CD4-positive, alpha-beta T cell treated with Interleukin-6 for 4 hours (primary cell): ENCODE results near the gene TIMM21.

ENCODE experiments used
- DNase-seq: peaks from one replicate; pipeline ENCODE4 v3.0.0-alpha.2; 2020; ENCODE audit warnings: mixed read lengths

TIMM21 gene

DNA sequence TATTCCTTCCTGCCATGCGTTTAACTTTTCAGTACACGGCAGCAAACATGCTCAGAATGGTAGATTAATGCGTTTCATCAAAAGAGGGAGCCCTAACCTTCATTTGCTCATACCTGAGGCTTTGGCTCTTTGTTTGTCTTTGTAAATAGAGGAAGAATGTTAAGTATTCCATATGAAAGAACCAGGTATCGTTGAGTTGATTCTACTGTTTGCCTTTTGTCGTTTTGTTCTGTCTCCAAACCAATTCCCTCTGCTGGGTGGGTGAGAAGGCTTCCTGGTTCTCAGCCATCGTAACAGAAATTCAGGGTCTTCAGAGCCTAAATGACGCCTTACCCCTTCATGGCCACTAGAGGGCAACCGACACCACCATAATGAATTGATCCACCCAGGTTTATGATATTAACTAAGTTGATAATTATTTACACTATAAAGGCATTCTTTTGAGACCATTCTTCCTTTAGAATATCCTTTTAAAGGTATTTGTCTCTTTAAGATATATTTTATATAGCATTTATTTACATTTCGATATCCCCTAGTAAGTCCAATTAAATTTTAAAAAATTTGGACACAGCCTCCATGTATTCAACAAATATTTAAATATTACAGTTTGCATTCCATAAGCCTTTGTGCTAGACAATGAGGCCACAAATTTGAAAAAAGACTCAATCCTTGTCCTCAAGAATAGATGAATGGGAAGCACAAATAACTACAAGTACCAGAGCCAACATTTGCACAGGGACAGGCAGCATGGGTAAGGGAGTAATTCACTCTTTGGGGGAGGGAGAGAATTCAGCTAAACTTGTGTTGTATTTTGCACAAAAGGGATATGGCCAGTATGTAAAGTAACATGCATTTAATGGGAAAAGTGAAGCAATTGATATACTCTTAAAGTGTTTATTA, 48.1 kb downstream of the TIMM21 start:
- peak; percentile 51 for DNase-seq

DNA sequence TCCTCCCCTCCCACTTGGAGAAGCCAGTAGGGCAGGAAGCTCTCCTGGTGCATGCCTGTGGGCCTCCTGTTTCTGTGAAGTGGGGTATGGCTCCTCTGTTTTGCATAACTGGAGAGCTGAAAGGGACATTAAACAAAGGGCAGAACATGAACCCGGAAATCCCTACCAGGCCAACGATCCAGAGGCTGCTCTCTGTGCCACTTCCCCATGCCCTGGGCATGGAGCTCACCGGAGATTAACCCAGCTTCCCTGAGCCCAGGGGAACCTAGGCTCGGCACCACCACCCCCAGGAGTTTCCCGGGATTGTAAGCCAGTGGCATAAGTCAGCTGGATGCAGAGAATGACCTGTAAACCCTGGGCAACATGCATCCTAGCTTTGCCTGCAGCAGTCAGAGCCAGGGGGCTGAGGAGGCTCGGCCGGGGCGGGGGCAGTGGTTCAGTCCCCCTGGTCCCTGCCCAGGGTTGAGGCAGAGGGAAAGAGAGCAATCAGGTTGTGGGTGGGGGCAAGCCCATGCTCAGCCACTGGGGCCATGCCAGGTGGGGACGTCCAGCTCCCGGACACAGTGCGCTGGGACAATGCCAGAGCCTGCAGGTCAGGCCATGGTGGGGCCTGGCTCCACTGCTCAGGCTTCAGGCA, 49.5 kb downstream of the TIMM21 start:
- no peak for DNase-seq

DNA sequence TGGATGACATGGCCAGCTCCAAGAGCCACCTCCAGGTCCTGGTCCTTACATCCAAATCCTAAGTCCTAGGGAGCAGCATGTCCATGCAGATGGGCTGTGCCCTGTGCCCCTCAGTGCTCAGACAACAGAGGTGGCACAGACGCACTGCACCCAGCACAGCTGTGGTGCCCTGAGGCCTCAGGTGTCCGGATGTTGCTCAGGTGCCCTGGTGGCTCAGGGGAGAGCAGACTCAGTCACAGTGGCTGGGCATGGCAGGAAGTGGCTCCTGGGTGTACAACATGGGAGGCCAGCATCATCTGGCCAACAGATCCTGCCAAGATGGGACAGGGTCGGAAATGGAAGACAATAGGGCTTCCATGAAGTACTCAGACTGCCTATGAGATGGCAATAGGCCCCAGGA, 50.1 kb downstream of the TIMM21 start:
- no peak for DNase-seq

DNA sequence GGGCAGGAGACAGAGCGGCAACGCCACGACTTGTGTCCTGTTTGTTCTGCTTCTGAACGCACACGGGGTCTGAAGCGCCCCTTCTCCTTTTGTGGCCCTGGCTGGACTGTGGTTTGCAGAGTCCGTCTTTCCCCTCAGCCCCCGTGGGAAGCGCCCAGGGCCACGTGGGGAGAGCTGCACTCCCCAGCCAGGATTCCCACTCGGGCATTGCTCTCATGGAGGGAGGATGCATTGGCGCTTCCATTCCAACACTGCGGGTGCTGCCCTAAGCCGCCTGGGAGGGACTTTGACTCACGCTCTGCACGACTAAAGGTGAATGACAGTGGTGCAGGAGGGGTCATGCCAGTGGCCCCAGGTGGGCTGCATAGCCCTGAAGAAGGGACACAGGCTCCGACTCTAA, 52.5 kb downstream of the TIMM21 start:
- no peak for DNase-seq

DNA sequence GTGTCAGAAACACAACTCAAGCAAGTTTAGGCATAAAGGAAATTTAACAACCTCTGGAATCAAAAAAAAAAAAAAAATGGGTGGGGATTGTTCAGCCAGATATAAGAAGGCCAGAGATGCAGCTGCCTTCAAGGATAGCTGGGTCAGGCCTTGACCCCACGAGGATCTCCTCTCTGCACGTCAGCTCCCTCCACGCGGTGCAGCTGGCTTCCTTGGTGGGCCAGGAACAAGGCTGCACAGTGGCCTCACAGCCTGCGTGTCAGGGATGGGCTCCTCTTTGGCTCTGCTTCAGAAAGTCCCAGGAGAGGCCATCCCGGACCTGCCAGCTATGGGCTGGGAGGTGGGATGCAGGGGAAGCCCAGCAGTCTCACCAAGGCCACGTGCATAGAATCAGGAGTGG, 55.5 kb downstream of the TIMM21 start:
- no peak for DNase-seq

DNA sequence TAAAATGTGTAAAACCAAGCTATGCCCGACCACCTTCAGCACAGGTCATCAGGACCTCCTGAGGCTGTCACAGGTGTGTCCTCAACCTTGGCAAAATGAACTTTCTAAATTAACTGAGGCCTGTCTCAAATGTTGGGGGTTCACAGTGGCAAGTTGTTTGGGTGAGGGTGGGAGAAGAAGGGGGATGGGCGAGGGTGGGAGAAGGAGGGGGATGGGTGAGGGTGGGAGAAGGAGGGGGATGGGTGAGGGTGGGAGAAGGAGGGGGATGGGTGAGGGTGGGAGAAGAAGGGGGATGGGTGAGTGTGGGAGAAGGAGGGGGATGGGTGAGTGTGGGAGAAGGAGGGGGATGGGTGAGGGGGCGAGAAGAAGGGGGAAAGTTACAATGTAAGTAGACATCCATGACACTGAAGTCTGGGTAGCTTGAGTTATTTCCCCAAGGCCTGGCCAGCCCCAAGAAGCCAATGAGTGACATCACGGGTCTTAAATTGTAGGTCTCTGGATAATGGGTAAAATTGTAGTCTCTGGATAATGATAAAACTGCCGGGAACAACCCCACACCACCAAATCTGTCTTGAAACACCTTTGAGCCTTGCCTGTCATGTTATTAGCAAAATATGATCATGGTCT, 56.3 kb downstream of the TIMM21 start:
- no peak for DNase-seq
